K562 (cell line): Measurements from ENCODE around the gene E2F1. TPM values are rescaled to one million over a fixed set of nuclear protein-coding genes. Genes with fewer than 3 reads are reported as not detected.
A peak's percentile ranks its signal among the peaks of the same experiment; 100 is the strongest.

Source experiments
- CEBPB ChIP-seq: fragments of 450-650 bp; IDR thresholded peaks from 2 replicates; pipeline ENCODE4 v1.6.1; 2016; ENCODE audit warnings: missing genetic modification characterization, missing compliant biosample characterization
- ETV5 ChIP-seq: sonication (generic); formaldehyde crosslinking; IDR thresholded peaks from 2 replicates; pipeline ENCODE4 v1.4.0; 2020; ENCODE audit warnings: low read depth, mild to moderate bottlenecking, missing genetic modification reagents
- RREB1 ChIP-seq: fragments of 250-450 bp; sonication (Bioruptor Pico); IDR thresholded peaks from 2 replicates; pipeline ENCODE4 v1.4.0; 2020
- SRSF9 ChIP-seq: fragments of 200-400 bp; formaldehyde crosslinking; IDR thresholded peaks from 2 replicates; pipeline ENCODE4 v1.6.1; 2017; ENCODE audit warnings: low read depth, low read length, borderline replicate concordance
- TAF9B ChIP-seq: fragments of 450-650 bp; IDR thresholded peaks from 2 replicates; pipeline ENCODE4 v1.6.1; 2018; ENCODE audit warnings: mild to moderate bottlenecking; ENCODE audit not compliant: partially characterized antibody
- ZBTB40 ChIP-seq, 2 experiments: fragments of 450-650 bp in 1 of 2; sonication (generic) in 1 of 2; formaldehyde crosslinking in 1 of 2; IDR thresholded peaks; 2 replicates each; pipeline versions ENCODE4 v1.7.1 to v1.9.0; 2016 to 2022; ENCODE audit warnings: inconsistent platforms in 1 of 2, mild to moderate bottlenecking in 1 of 2, missing genetic modification reagents in 1 of 2
- ZNF609 ChIP-seq: sonication (generic); formaldehyde crosslinking; IDR thresholded peaks from 2 replicates; pipeline ENCODE4 v1.8.1; 2023; ENCODE audit warnings: missing genetic modification reagents, mild to moderate bottlenecking, borderline replicate concordance
- polyA plus RNA-seq, 8 experiments: library from polyadenylated mRNA; depleted of rRNA in 4 of 8; stranded (reverse) in 5 of 8; unstranded in 3 of 8; fragments of >200 nt; fragmentation: Nextera tagmentation in 2 of 8; fragmentation: Illumina TruSeq in 1 of 8; extraction: Ambion mirVana in 2 of 8; extraction: Trizol in 1 of 8; gene quantifications; 2 replicates each; pipeline versions ENCODE4 v1.2.1 to v1.2.3, GENCODE V29; 2011 to 2014; ENCODE audit warnings: inconsistent platforms in 1 of 8, missing spikeins in 1 of 8
- total RNA-seq, 7 experiments: library from RNA; depleted of rRNA in 6 of 7; stranded (reverse); fragments of >200 nt in 6 of 7; fragmentation: Illumina TruSeq in 2 of 7; extraction: Trizol in 2 of 7; gene quantifications; 2 replicates each; pipeline versions ENCODE4 v1.2.1 to v1.2.3, GENCODE V29; 2011 to 2021; ENCODE audit warnings: low replicate concordance in 1 of 7

E2F1 gene
- total and polyA plus RNA-seq, 9 of the 15 experiments (the other 6 are each of a cell fraction or from before 2014, with no cell fraction given), result 0.14 to 30.6 (median 13.1) TPM

- TF ChIP-seq RREB1 (CRISPR knock-in tag) (no peak), ZNF609 (no peak), TAF9B (no peak), SRSF9 (no peak), ETV5 (CRISPR knock-in tag) (peak; percentile 76; the same call in 1 of the 2 replicates), CEBPB (peak; percentile 70), ZBTB40 (IDR thresholded peaks at IDR 0.05) (no peak), ZBTB40 (CRISPR knock-in tag; IDR thresholded peaks at IDR 0.05) (no peak)
These were observed 3.8 kb upstream of the E2F1 start (continued) for GRCh38 chr20:33689973-33690372.
